Kidney (tissue), 14 donors: Measurements from ENCODE around the gene ADAMTS6. TPM values are rescaled to one million over a fixed set of nuclear protein-coding genes. Genes with fewer than 3 reads are reported as not detected.

Experiments used
- DNase-seq, 5 donors: peaks; one replicate each; pipeline ENCODE4 v3.0.0-alpha.2; 2013 to 2020
- FAIRE-seq: peaks from 2 replicates; lab custom pipeline; 2012; peaks lifted over from hg19 to GRCh38; lab: Jason Lieb, UNC
- H3K27ac ChIP-seq, 2 donors: one replicate each; pipeline ENCODE4 v1.7.0; 2013; ENCODE audit warnings: low read depth in 2 of 2, low read length in 2 of 2, inconsistent platforms in 1 of 2
- H3K27me3 ChIP-seq: one replicate; pipeline ENCODE4 v1.7.1; 2013; ENCODE audit warnings: low read length, inconsistent platforms; ENCODE audit not compliant: control insufficient read depth, insufficient read depth
- H3K36me3 ChIP-seq, 3 donors: one replicate each; pipeline versions ENCODE4 v1.7.0 to v1.7.1; 2013; ENCODE audit warnings: low read length in 3 of 3, control low read depth in 1 of 3, inconsistent platforms in 1 of 3; ENCODE audit not compliant: insufficient read depth in 3 of 3, control insufficient read depth in 2 of 3
- H3K4me1 ChIP-seq, 3 donors: one replicate each; pipeline versions ENCODE4 v1.7.0 to v1.7.1; 2013; ENCODE audit warnings: low read length in 3 of 3, inconsistent platforms in 1 of 3, low read depth in 1 of 3; ENCODE audit not compliant: control insufficient read depth in 2 of 3, insufficient read depth in 2 of 3
- H3K4me3 ChIP-seq, 3 donors: one replicate each; pipeline versions ENCODE4 v1.7.0 to v1.8.1; 2013; ENCODE audit warnings: low read length in 3 of 3, control low read depth in 1 of 3, inconsistent platforms in 1 of 3
- H3K9ac ChIP-seq, 3 donors: one replicate each; pipeline versions ENCODE4 v1.7.0 to v1.7.1; 2013; ENCODE audit warnings: low read length in 3 of 3, control low read depth in 1 of 3, inconsistent platforms in 1 of 3
- H3K9me3 ChIP-seq, 3 donors: one replicate each; pipeline versions ENCODE4 v1.7.0 to v1.7.1; 2013; ENCODE audit warnings: low read length in 3 of 3, control low read depth in 1 of 3, inconsistent platforms in 1 of 3; ENCODE audit not compliant: control insufficient read depth in 2 of 3, insufficient read depth in 1 of 3
- CTCF ChIP-seq: IDR thresholded peaks from 3 replicates; pipeline ENCODE4 v1.5.1; 2012; ENCODE audit warnings: mild to moderate bottlenecking, moderate library complexity, borderline replicate concordance; ENCODE audit not compliant: insufficient read depth; ENCODE audit errors: extremely low read depth
- intact Hi-C: fragments of 100-400 bp; cut with DNase I; formaldehyde crosslinking; loops from one replicate; pipeline ENCODE4 v1.11.1; 2022
- polyA plus RNA-seq: library from polyadenylated mRNA; stranded (reverse); fragments of 350-450 nt; fragmentation: Illumina TruSeq; extraction: RNeasy Lipid Tissue Mini Kit (QIAGEN cat#74804); gene quantifications from one replicate; pipeline ENCODE4 v1.2.3, GENCODE V29; 2014; ENCODE audit warnings: low read depth, low replicate concordance; ENCODE audit not compliant: insufficient read depth
- total RNA-seq: library from RNA; stranded (reverse); fragmentation: NEBNext Ultra II Directional; extraction: Animal tissue kit (Norgen Biotek cat#: 25700); gene quantifications from one replicate; pipeline ENCODE4 v1.2.1, GENCODE V29; 2021
- donor health status: control.
- donor health status: control.
- donor health status: control.
- donor health status: control.
- donor health status: control.
- donor health status: DM: yes; HTN: yes; CAD: no.
- donor health status: Normal renal cell carcinoma (clear cell type).

Gene ADAMTS6
- total and polyA plus RNA-seq, 2 donors from 2014 or later: 0.32 to 6.7 TPM

GRCh38 chr5:65108786-65109743, 372.7 kb downstream of the ADAMTS6 start:
- FAIRE-seq: no peak
- DNase-seq: no peak
- no peaks in the 10 kb centered on the region for H3K36me3 ChIP-seq
- no peak overlapping the region for H3K4me3 ChIP-seq
- H3K27me3 ChIP-seq: no peaks in the 10 kb centered on the region
- intact Hi-C loops: no loop called here
- no peaks in the 10 kb centered on the region for H3K9me3 ChIP-seq
- no peak for TF ChIP-seq CTCF
- no peaks in the 10 kb centered on the region for H3K4me1 ChIP-seq
- no peak overlapping the region for H3K27ac ChIP-seq
- no peak overlapping the region for H3K9ac ChIP-seq

- DNase-seq (no peak), FAIRE-seq (no peak)
- intact Hi-C loops: no loop called here
- TF ChIP-seq CTCF: no peak
- Histone ChIP-seq H3K4me3 (no peak overlapping the region), H3K4me1 (peaks cover 0 to 6% (median 0%) of the 10 kb centered on the region in 3 donors), H3K36me3 (no peaks in the 10 kb centered on the region), H3K27ac (no peak overlapping the region), H3K9me3 (no peaks in the 10 kb centered on the region), H3K27me3 (no peaks in the 10 kb centered on the region), H3K9ac (no peak overlapping the region)
Observed at GRCh38 chr5:65105301-65105700, 376.4 kb downstream of the ADAMTS6 start.

GRCh38 chr5:65104831-65105230, 376.9 kb downstream of the ADAMTS6 start:
- DNase-seq (no peak), FAIRE-seq (no peak)
- Histone ChIP-seq H3K4me3 (no peak overlapping the region), H3K9me3 (no peaks in the 10 kb centered on the region), H3K36me3 (no peaks in the 10 kb centered on the region), H3K4me1 (peaks cover 0 to 6% (median 0%) of the 10 kb centered on the region in 3 donors), H3K27me3 (no peaks in the 10 kb centered on the region), H3K27ac (no peak overlapping the region), H3K9ac (no peak overlapping the region)
- intact Hi-C loops: no loop called here
- no peak for TF ChIP-seq CTCF
